HCT116 (cell line): ENCODE results near the gene GARIN5A.

Experiments used
- EZH2phosphoT487 ChIP-seq: fragments of 200-600 bp; IDR thresholded peaks from 2 replicates; pipeline ENCODE4 v1.6.1; 2018; ENCODE audit warnings: antibody characterized with exemption, borderline replicate concordance
- TF ChIP-seq, protein P1 (sequence below), 3 experiments: fragments of 200-600 bp in 1 of 3; sonication (generic) in 1 of 3; IDR thresholded peaks in 2 of 3; conservative IDR thresholded peaks in 1 of 3; 2 replicates each; pipeline ENCODE4 v1.5.1; 2012 to 2017; ENCODE audit warnings: low read depth in 2 of 3, low read length in 2 of 3, antibody characterized with exemption in 1 of 3, borderline replicate concordance in 1 of 3, control low read depth in 1 of 3, mild to moderate bottlenecking in 1 of 3, mixed read lengths in 1 of 3, mixed run types in 1 of 3, moderate library complexity in 1 of 3; ENCODE audit not compliant: insufficient read depth in 1 of 3

- no peak for TF ChIP-seq EZH2phosphoT487
- TF ChIP-seq, protein P1, sequence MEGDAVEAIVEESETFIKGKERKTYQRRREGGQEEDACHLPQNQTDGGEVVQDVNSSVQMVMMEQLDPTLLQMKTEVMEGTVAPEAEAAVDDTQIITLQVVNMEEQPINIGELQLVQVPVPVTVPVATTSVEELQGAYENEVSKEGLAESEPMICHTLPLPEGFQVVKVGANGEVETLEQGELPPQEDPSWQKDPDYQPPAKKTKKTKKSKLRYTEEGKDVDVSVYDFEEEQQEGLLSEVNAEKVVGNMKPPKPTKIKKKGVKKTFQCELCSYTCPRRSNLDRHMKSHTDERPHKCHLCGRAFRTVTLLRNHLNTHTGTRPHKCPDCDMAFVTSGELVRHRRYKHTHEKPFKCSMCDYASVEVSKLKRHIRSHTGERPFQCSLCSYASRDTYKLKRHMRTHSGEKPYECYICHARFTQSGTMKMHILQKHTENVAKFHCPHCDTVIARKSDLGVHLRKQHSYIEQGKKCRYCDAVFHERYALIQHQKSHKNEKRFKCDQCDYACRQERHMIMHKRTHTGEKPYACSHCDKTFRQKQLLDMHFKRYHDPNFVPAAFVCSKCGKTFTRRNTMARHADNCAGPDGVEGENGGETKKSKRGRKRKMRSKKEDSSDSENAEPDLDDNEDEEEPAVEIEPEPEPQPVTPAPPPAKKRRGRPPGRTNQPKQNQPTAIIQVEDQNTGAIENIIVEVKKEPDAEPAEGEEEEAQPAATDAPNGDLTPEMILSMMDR (IDR thresholded peaks at IDR 0.05 in 2 of 3, conservative IDR thresholded peaks at IDR 0.05 in 1 of 3; ENCODE audit: borderline replicate concordance in 1 of 3, insufficient read depth in 1 of 3, low read depth in 2 of 3, low read length in 2 of 3): no peak
These were observed 44.2 kb downstream of the GARIN5A start, which contains the start of gene MYBPC2 for GRCh38 chr19:50432221-50433028.
